Liver (tissue), 9 donors: ENCODE data around the gene TNS1. TPM values are rescaled to one million over a fixed set of nuclear protein-coding genes. Genes with fewer than 3 reads are reported as not detected.

Experiments
- DNase-seq: peaks from one replicate; pipeline ENCODE4 v3.0.0-alpha.2; 2017; ENCODE audit warnings: low spot score
- H3K27ac ChIP-seq, 2 donors: one replicate each; pipeline ENCODE4 v1.7.0; 2013; ENCODE audit warnings: inconsistent platforms in 2 of 2, low read length in 2 of 2, control low read depth in 1 of 2, low read depth in 1 of 2, mild to moderate bottlenecking in 1 of 2
- H3K27me3 ChIP-seq, 4 donors: one replicate each; pipeline versions ENCODE4 v1.6.1 to v1.7.0; 2013; ENCODE audit warnings: low read length in 3 of 4, inconsistent platforms in 1 of 4, mild to moderate bottlenecking in 1 of 4, moderate library complexity in 1 of 4; ENCODE audit not compliant: control insufficient read depth in 4 of 4, insufficient read depth in 4 of 4
- H3K36me3 ChIP-seq, 4 donors: one replicate each; pipeline versions ENCODE4 v1.6.1 to v1.7.0; 2013; ENCODE audit warnings: low read length in 3 of 4, mild to moderate bottlenecking in 3 of 4, low read depth in 1 of 4, moderate library complexity in 1 of 4; ENCODE audit not compliant: control insufficient read depth in 4 of 4, insufficient read depth in 3 of 4
- H3K4me1 ChIP-seq, 4 donors: one replicate each; pipeline versions ENCODE4 v1.6.1 to v1.7.0; 2013; ENCODE audit warnings: low read length in 3 of 4, mild to moderate bottlenecking in 3 of 4, moderate library complexity in 1 of 4; ENCODE audit not compliant: control insufficient read depth in 4 of 4, insufficient read depth in 4 of 4
- H3K4me3 ChIP-seq, 3 donors: one replicate each; pipeline versions ENCODE4 v1.6.1 to v1.7.0; 2013; ENCODE audit warnings: low read length in 3 of 3, control low read depth in 1 of 3, low read depth in 1 of 3, mild to moderate bottlenecking in 1 of 3
- H3K9ac ChIP-seq, 2 donors: one replicate each; pipeline ENCODE4 v1.7.0; 2013; ENCODE audit warnings: low read length in 2 of 2, mild to moderate bottlenecking in 2 of 2, moderate library complexity in 2 of 2, control low read depth in 1 of 2, low read depth in 1 of 2
- H3K9me3 ChIP-seq, 4 donors: one replicate each; pipeline versions ENCODE4 v1.6.1 to v1.7.0; 2013; ENCODE audit warnings: low read length in 3 of 4; ENCODE audit not compliant: control insufficient read depth in 4 of 4
- CTCF ChIP-seq: fragments of 150-350 bp; IDR thresholded peaks from 2 replicates; pipeline ENCODE4 v1.5.1; 2017; ENCODE audit warnings: improper control_type of control experiment, low read depth, low read length; ENCODE audit not compliant: missing input control
- EGR1 ChIP-seq, 2 donors: IDR thresholded peaks; 2 replicates each; pipeline ENCODE4 v1.6.1; 2016 to 2018; ENCODE audit warnings: antibody characterized with exemption in 2 of 2, low read depth in 2 of 2
- FOXA1 ChIP-seq: IDR thresholded peaks from 2 replicates; pipeline ENCODE4 v1.6.1; 2016; ENCODE audit warnings: antibody characterized with exemption
- FOXA2 ChIP-seq: IDR thresholded peaks from 2 replicates; pipeline ENCODE4 v1.6.1; 2016; ENCODE audit warnings: antibody characterized with exemption
- GABPA ChIP-seq, 2 donors: IDR thresholded peaks in 1 of 2; conservative IDR thresholded peaks in 1 of 2; 2 replicates each; pipeline ENCODE4 v1.6.1; 2016; ENCODE audit warnings: antibody characterized with exemption in 2 of 2, mild to moderate bottlenecking in 1 of 2, moderate library complexity in 1 of 2
- HNF4G ChIP-seq: IDR thresholded peaks from 2 replicates; pipeline ENCODE4 v1.6.1; 2016; ENCODE audit warnings: antibody characterized with exemption
- NR2F2 ChIP-seq: IDR thresholded peaks from 2 replicates; pipeline ENCODE4 v1.6.1; 2016; ENCODE audit warnings: antibody characterized with exemption
- RAD21 ChIP-seq, 2 donors: IDR thresholded peaks; 2 replicates each; pipeline ENCODE4 v1.6.1; 2016; ENCODE audit warnings: antibody characterized with exemption in 2 of 2, mild to moderate bottlenecking in 2 of 2
- RXRA ChIP-seq, 2 donors: IDR thresholded peaks; 2 replicates each; pipeline ENCODE4 v1.6.1; 2017 to 2018; ENCODE audit warnings: antibody characterized with exemption in 2 of 2, mild to moderate bottlenecking in 1 of 2
- SP1 ChIP-seq: IDR thresholded peaks from 2 replicates; pipeline ENCODE4 v1.6.1; 2018; ENCODE audit warnings: antibody characterized with exemption, mild to moderate bottlenecking
- YY1 ChIP-seq: IDR thresholded peaks from 2 replicates; pipeline ENCODE4 v1.6.1; 2016; ENCODE audit warnings: antibody characterized with exemption, mild to moderate bottlenecking
- WGBS: extraction: QIAGEN DNeasy Blood & Tissue Kit; methylation state at CpG from one replicate; pipeline ENCODE4 v1.1.7; 2013; 5-methylcytosine and 5-hydroxymethylcytosine counted together
- polyA plus RNA-seq, 2 donors: library from polyadenylated mRNA; stranded (reverse) in 1 of 2; unstranded in 1 of 2; fragments of 200-250 nt in 1 of 2; fragments of >200 nt in 1 of 2; fragmentation: Nextera tagmentation in 1 of 2; extraction: Ambion mirVana in 1 of 2; gene quantifications; one replicate each; pipeline versions ENCODE4 v1.2.1 to v1.2.3, GENCODE V29; 2013 to 2015
- total RNA-seq, 2 donors: library from RNA; depleted of rRNA; stranded (reverse); fragments of >200 nt; gene quantifications; one replicate each; pipeline ENCODE4 v1.2.3, GENCODE V29; 2014
- TF ChIP-seq, protein P1 (sequence below): IDR thresholded peaks from 2 replicates; pipeline ENCODE4 v1.6.1; 2016; ENCODE audit warnings: antibody characterized with exemption, mild to moderate bottlenecking
- TF ChIP-seq, protein P2 (sequence below): IDR thresholded peaks from 2 replicates; pipeline ENCODE4 v1.6.1; 2016; ENCODE audit warnings: antibody characterized with exemption
- donor health status: healthy.
- donor health status: healthy.
- donor health status: healthy.
- donor health status: healthy.
- donor health status: healthy.

The TNS1 gene
- total and polyA plus RNA-seq, 4 donors = 16.3 to 128 (median 57.3) TPM

DNA sequence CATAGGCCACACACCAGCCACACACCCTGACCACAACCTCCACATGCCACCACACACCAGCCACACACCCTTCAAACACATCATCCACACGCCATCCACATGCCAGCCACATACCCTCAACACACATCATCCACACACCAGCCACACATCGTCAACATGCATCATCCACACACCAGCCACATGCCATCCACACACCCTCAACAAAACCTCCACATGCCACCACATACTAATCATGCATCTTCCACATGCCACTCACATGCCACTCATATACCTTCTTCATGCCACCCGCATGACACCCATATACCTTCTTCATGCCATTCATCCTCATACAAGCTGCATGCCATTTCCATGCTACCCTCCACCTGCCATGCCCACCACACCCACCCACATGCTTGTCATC lies 12.4 kb downstream of the TNS1 start:
- no peak for DNase-seq
- no peak overlapping the region for H3K27ac ChIP-seq
- H3K9ac ChIP-seq = no peak overlapping the region
- H3K9me3 ChIP-seq = no peaks in the 10 kb centered on the region
- peaks cover 0 to 15% (median 8%) of the 10 kb centered on the region in 4 donors for H3K4me1 ChIP-seq
- H3K4me3 ChIP-seq = no peak overlapping the region
- H3K36me3 ChIP-seq = no peaks in the 10 kb centered on the region
- no peaks in the 10 kb centered on the region for H3K27me3 ChIP-seq
- TF ChIP-seq, protein P1, sequence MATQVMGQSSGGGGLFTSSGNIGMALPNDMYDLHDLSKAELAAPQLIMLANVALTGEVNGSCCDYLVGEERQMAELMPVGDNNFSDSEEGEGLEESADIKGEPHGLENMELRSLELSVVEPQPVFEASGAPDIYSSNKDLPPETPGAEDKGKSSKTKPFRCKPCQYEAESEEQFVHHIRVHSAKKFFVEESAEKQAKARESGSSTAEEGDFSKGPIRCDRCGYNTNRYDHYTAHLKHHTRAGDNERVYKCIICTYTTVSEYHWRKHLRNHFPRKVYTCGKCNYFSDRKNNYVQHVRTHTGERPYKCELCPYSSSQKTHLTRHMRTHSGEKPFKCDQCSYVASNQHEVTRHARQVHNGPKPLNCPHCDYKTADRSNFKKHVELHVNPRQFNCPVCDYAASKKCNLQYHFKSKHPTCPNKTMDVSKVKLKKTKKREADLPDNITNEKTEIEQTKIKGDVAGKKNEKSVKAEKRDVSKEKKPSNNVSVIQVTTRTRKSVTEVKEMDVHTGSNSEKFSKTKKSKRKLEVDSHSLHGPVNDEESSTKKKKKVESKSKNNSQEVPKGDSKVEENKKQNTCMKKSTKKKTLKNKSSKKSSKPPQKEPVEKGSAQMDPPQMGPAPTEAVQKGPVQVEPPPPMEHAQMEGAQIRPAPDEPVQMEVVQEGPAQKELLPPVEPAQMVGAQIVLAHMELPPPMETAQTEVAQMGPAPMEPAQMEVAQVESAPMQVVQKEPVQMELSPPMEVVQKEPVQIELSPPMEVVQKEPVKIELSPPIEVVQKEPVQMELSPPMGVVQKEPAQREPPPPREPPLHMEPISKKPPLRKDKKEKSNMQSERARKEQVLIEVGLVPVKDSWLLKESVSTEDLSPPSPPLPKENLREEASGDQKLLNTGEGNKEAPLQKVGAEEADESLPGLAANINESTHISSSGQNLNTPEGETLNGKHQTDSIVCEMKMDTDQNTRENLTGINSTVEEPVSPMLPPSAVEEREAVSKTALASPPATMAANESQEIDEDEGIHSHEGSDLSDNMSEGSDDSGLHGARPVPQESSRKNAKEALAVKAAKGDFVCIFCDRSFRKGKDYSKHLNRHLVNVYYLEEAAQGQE = no peak
- TF ChIP-seq NR2F2 (no peak), HNF4G (no peak), FOXA1 (no peak), RXRA (IDR thresholded peaks at IDR 0.05) (no peak), FOXA2 (no peak), EGR1 (IDR thresholded peaks at IDR 0.05; ENCODE audit: low read depth in 2 of 2) (no peak), SP1 (no peak), YY1 (no peak), RAD21 (IDR thresholded peaks at IDR 0.05) (no peak)
- TF ChIP-seq, protein P2, sequence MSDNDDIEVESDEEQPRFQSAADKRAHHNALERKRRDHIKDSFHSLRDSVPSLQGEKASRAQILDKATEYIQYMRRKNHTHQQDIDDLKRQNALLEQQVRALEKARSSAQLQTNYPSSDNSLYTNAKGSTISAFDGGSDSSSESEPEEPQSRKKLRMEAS = no peak
- WGBS = 95% methylated on average over 3 of the region's 3 CpGs

GRCh38 chr2:217989221-217989948 lies 13.4 kb downstream of the TNS1 start:
- Histone ChIP-seq H3K9me3 (no peaks in the 10 kb centered on the region), H3K27me3 (no peaks in the 10 kb centered on the region), H3K4me3 (no peak overlapping the region), H3K4me1 (peaks cover 0 to 15% (median 8%) of the 10 kb centered on the region in 4 donors), H3K9ac (no peak overlapping the region), H3K36me3 (no peaks in the 10 kb centered on the region), H3K27ac (no peak overlapping the region)
- 84% methylated on average over 9 of the region's 9 CpGs for WGBS
- no peak for TF ChIP-seq FOXA1
- DNase-seq = no peak

- Histone ChIP-seq H3K9me3 (no peaks in the 10 kb centered on the region), H3K9ac (no peak overlapping the region), H3K4me1 (peaks cover 0 to 15% (median 8%) of the 10 kb centered on the region in 4 donors), H3K4me3 (no peak overlapping the region), H3K27ac (no peak overlapping the region), H3K27me3 (no peaks in the 10 kb centered on the region), H3K36me3 (no peaks in the 10 kb centered on the region)
- no peak for DNase-seq
- TF ChIP-seq NR2F2 (no peak), FOXA2 (no peak), GABPA (IDR thresholded peaks at IDR 0.05 in 1 of 2, conservative IDR thresholded peaks at IDR 0.05 in 1 of 2) (no peak), CTCF (no peak), RAD21 (IDR thresholded peaks at IDR 0.05) (no peak), FOXA1 (no peak)
- WGBS = 45% methylated on average over 4 of the region's 4 CpGs
These were observed 14.0 kb downstream of the TNS1 start for GRCh38 chr2:217988840-217989204.
